Liver (tissue), 3 donors: ENCODE data around the gene RGPD4.

ENCODE experiments used
- CTCF ChIP-seq: fragments of 150-350 bp; IDR thresholded peaks from 2 replicates; pipeline ENCODE4 v1.5.1; 2017; ENCODE audit warnings: improper control_type of control experiment, low read depth, low read length; ENCODE audit not compliant: missing input control
- EGR1 ChIP-seq, 2 donors: IDR thresholded peaks; 2 replicates each; pipeline ENCODE4 v1.6.1; 2016 to 2018; ENCODE audit warnings: antibody characterized with exemption in 2 of 2, low read depth in 2 of 2
- FOXA2 ChIP-seq: IDR thresholded peaks from 2 replicates; pipeline ENCODE4 v1.6.1; 2016; ENCODE audit warnings: antibody characterized with exemption
- GABPA ChIP-seq, 2 donors: IDR thresholded peaks in 1 of 2; conservative IDR thresholded peaks in 1 of 2; 2 replicates each; pipeline ENCODE4 v1.6.1; 2016; ENCODE audit warnings: antibody characterized with exemption in 2 of 2, mild to moderate bottlenecking in 1 of 2, moderate library complexity in 1 of 2
- JUND ChIP-seq, 2 donors: IDR thresholded peaks; 2 replicates each; pipeline ENCODE4 v1.6.1; 2016; ENCODE audit warnings: antibody characterized with exemption in 2 of 2
- RAD21 ChIP-seq, 2 donors: IDR thresholded peaks; 2 replicates each; pipeline ENCODE4 v1.6.1; 2016; ENCODE audit warnings: antibody characterized with exemption in 2 of 2, mild to moderate bottlenecking in 2 of 2
- REST ChIP-seq: IDR thresholded peaks from 2 replicates; pipeline ENCODE4 v1.6.1; 2016; ENCODE audit warnings: antibody characterized with exemption, mild to moderate bottlenecking
- TAF1 ChIP-seq: conservative IDR thresholded peaks from 2 replicates; pipeline ENCODE4 v1.6.1; 2016; ENCODE audit warnings: antibody characterized with exemption, mild to moderate bottlenecking
- YY1 ChIP-seq: IDR thresholded peaks from 2 replicates; pipeline ENCODE4 v1.6.1; 2016; ENCODE audit warnings: antibody characterized with exemption, mild to moderate bottlenecking
- TF ChIP-seq, protein P1 (sequence below): IDR thresholded peaks from 2 replicates; pipeline ENCODE4 v1.6.1; 2016; ENCODE audit warnings: antibody characterized with exemption
- TF ChIP-seq, protein P2 (sequence below): IDR thresholded peaks from 2 replicates; pipeline ENCODE4 v1.6.1; 2016; ENCODE audit warnings: antibody characterized with exemption
- donor health status: healthy.
- donor health status: healthy.

GRCh38 chr2:107824451-107825205 is 2.1 kb upstream of the RGPD4 start:
- TF ChIP-seq CTCF (no peak), EGR1 (IDR thresholded peaks at IDR 0.05; ENCODE audit: low read depth in 2 of 2) (no peak), JUND (IDR thresholded peaks at IDR 0.05) (no peak), REST (no peak), YY1 (no peak), GABPA (IDR thresholded peaks at IDR 0.05 in 1 of 2, conservative IDR thresholded peaks at IDR 0.05 in 1 of 2) (no peak), RAD21 (IDR thresholded peaks at IDR 0.05) (no peak), TAF1 (no peak), FOXA2 (no peak)
- TF ChIP-seq, protein P1, sequence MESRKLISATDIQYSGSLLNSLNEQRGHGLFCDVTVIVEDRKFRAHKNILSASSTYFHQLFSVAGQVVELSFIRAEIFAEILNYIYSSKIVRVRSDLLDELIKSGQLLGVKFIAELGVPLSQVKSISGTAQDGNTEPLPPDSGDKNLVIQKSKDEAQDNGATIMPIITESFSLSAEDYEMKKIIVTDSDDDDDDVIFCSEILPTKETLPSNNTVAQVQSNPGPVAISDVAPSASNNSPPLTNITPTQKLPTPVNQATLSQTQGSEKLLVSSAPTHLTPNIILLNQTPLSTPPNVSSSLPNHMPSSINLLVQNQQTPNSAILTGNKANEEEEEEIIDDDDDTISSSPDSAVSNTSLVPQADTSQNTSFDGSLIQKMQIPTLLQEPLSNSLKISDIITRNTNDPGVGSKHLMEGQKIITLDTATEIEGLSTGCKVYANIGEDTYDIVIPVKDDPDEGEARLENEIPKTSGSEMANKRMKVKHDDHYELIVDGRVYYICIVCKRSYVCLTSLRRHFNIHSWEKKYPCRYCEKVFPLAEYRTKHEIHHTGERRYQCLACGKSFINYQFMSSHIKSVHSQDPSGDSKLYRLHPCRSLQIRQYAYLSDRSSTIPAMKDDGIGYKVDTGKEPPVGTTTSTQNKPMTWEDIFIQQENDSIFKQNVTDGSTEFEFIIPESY = no peak
- TF ChIP-seq, protein P2, sequence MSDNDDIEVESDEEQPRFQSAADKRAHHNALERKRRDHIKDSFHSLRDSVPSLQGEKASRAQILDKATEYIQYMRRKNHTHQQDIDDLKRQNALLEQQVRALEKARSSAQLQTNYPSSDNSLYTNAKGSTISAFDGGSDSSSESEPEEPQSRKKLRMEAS = no peak
